Neural cell (in vitro differentiated cells): ENCODE results near the gene TTC23L. TPM values are rescaled to one million over a fixed set of nuclear protein-coding genes. Genes with fewer than 3 reads are reported as not detected.

Source experiments
- H2AFZ ChIP-seq: fragments of 200-600, 300-800 bp; sonication (generic), shearing (Covaris generic); 2 replicates; pipeline ENCODE4 v1.6.0; 2014; ENCODE audit warnings: low read depth, mild to moderate bottlenecking, antibody characterized with exemption, low read length, moderate library complexity
- H3F3A ChIP-seq: fragments of 200-600 bp; shearing (Covaris generic); 2 replicates; pipeline ENCODE4 v1.6.1; 2016; ENCODE audit warnings: mild to moderate bottlenecking, moderate library complexity, mixed read lengths, antibody characterized with exemption, low read length; ENCODE audit not compliant: insufficient read depth, poor library complexity, severe bottlenecking
- H3K27ac ChIP-seq: fragments of 200-600, 300-800 bp; sonication (generic), shearing (Covaris generic); 2 replicates; pipeline ENCODE4 v1.5.1; 2014; ENCODE audit warnings: mild to moderate bottlenecking, low read length, moderate library complexity
- H3K27me3 ChIP-seq: fragments of 300-800, 200-600 bp; sonication (generic), shearing (Covaris generic); 2 replicates; pipeline ENCODE4 v1.6.0; 2014; ENCODE audit warnings: mild to moderate bottlenecking, low read depth, low read length, moderate library complexity; ENCODE audit not compliant: insufficient read depth
- H3K36me3 ChIP-seq: fragments of 300-800, 200-600 bp; sonication (generic), shearing (Covaris generic); 2 replicates; pipeline ENCODE4 v1.5.1; 2014; ENCODE audit warnings: mild to moderate bottlenecking, antibody characterized with exemption, low read length, moderate library complexity; ENCODE audit not compliant: insufficient read depth
- H3K4me2 ChIP-seq: fragments of 300-800, 200-600 bp; sonication (generic), shearing (Covaris generic); 2 replicates; pipeline ENCODE4 v1.6.0; 2014; ENCODE audit warnings: mild to moderate bottlenecking, low read length
- H3K4me3 ChIP-seq: fragments of 300-800, 200-600 bp; sonication (generic), shearing (Covaris generic); 2 replicates; pipeline ENCODE4 v1.5.1; 2014; ENCODE audit warnings: mild to moderate bottlenecking, low read length, moderate library complexity
- H3K79me2 ChIP-seq: fragments of 200-600 bp; shearing (Covaris generic); replicated peaks from 2 replicates; pipeline ENCODE4 v1.6.0; 2014; ENCODE audit warnings: mild to moderate bottlenecking, low read length, moderate library complexity; ENCODE audit not compliant: insufficient read depth
- H3K9ac ChIP-seq: fragments of 300-800, 200-600 bp; sonication (generic), shearing (Covaris generic); 2 replicates; pipeline ENCODE4 v1.6.1; 2016; ENCODE audit warnings: mild to moderate bottlenecking, low read length, mixed read lengths
- H3K9me2 ChIP-seq: fragments of 200-600 bp; shearing (Covaris generic); 2 replicates; pipeline ENCODE4 v1.6.1; 2016; ENCODE audit warnings: mild to moderate bottlenecking, low read length, mixed read lengths; ENCODE audit not compliant: insufficient read depth
- H3K9me3 ChIP-seq: fragments of 200-600, 300-800 bp; sonication (generic), shearing (Covaris generic); 2 replicates; pipeline ENCODE4 v1.6.1; 2016; ENCODE audit warnings: mild to moderate bottlenecking, mixed run types, low read length, moderate library complexity, mixed read lengths
- H4K20me1 ChIP-seq: fragments of 200-600 bp; shearing (Covaris generic); 2 replicates; pipeline ENCODE4 v1.6.1; 2016; ENCODE audit warnings: mild to moderate bottlenecking, mixed run types; ENCODE audit not compliant: insufficient read depth
- EP300 ChIP-seq: fragments of 450-650 bp; conservative IDR thresholded peaks from 2 replicates; pipeline ENCODE4 v1.6.1; 2014; ENCODE audit warnings: antibody characterized with exemption, mild to moderate bottlenecking, moderate library complexity; ENCODE audit not compliant: poor library complexity, severe bottlenecking
- EZH2 ChIP-seq: fragments of 200-600, 300-800 bp; shearing (Covaris generic), sonication (generic); IDR thresholded peaks from 2 replicates; pipeline ENCODE4 v1.6.1; 2014; ENCODE audit warnings: antibody characterized with exemption, low read length, borderline replicate concordance, mild to moderate bottlenecking; ENCODE audit not compliant: insufficient read depth, poor library complexity, severe bottlenecking
- MXI1 ChIP-seq: fragments of 450-650 bp; conservative IDR thresholded peaks from 2 replicates; pipeline ENCODE4 v1.6.1; 2014; ENCODE audit warnings: antibody characterized with exemption, mild to moderate bottlenecking; ENCODE audit not compliant: poor library complexity, severe bottlenecking
- POLR2AphosphoS5 ChIP-seq: IDR thresholded peaks from 2 replicates; pipeline ENCODE4 v1.6.1; 2012
- RAD21 ChIP-seq: fragments of 450-650 bp; conservative IDR thresholded peaks from 2 replicates; pipeline ENCODE4 v1.6.1; 2014; ENCODE audit warnings: antibody characterized with exemption, mild to moderate bottlenecking, moderate library complexity
- SMC3 ChIP-seq: fragments of 450-650 bp; conservative IDR thresholded peaks from 2 replicates; pipeline ENCODE4 v1.6.1; 2014; ENCODE audit warnings: antibody characterized with exemption, mild to moderate bottlenecking, moderate library complexity; ENCODE audit not compliant: poor library complexity
- TAF1 ChIP-seq: IDR thresholded peaks from 2 replicates; pipeline ENCODE4 v1.6.1; 2012; ENCODE audit warnings: low read depth
- polyA plus RNA-seq: library from polyadenylated mRNA; depleted of rRNA; stranded (reverse); fragments of >200 nt; gene quantifications from 2 replicates; pipeline ENCODE4 v1.2.3, GENCODE V29; 2014
- TF ChIP-seq, protein P1 (sequence below): IDR thresholded peaks from 2 replicates; pipeline ENCODE4 v1.6.1; 2012; ENCODE audit warnings: borderline replicate concordance
- TF ChIP-seq, protein P2 (sequence below): fragments of 450-650 bp; IDR thresholded peaks from 2 replicates; pipeline ENCODE4 v1.5.1; 2014; ENCODE audit warnings: antibody characterized with exemption, mild to moderate bottlenecking, moderate library complexity; ENCODE audit not compliant: poor library complexity, severe bottlenecking

The TTC23L gene
- polyA plus RNA-seq, 1 donor from 2014 or later = 8.3 TPM

- Histone ChIP-seq H3K27ac (no peak overlapping the region), H3K9me3 (no peaks in the 10 kb centered on the region), H3F3A (no peaks in the 10 kb centered on the region), H3K9ac (no peak overlapping the region), H3K27me3 (no peaks in the 10 kb centered on the region), H3K9me2 (no peaks in the 10 kb centered on the region), H3K4me2 (no peak overlapping the region), H4K20me1 (no peaks in the 10 kb centered on the region), H2AFZ (no peak overlapping the region), H3K36me3 (peaks cover 6% of the 10 kb centered on the region), H3K79me2 (no peaks in the 10 kb centered on the region), H3K4me3 (no peak overlapping the region)
- TF ChIP-seq TAF1 = no peak
- no peak for TF ChIP-seq RAD21
- TF ChIP-seq MXI1 = no peak
- no peak for TF ChIP-seq EZH2
- no peak for TF ChIP-seq POLR2AphosphoS5
- TF ChIP-seq, protein P1, sequence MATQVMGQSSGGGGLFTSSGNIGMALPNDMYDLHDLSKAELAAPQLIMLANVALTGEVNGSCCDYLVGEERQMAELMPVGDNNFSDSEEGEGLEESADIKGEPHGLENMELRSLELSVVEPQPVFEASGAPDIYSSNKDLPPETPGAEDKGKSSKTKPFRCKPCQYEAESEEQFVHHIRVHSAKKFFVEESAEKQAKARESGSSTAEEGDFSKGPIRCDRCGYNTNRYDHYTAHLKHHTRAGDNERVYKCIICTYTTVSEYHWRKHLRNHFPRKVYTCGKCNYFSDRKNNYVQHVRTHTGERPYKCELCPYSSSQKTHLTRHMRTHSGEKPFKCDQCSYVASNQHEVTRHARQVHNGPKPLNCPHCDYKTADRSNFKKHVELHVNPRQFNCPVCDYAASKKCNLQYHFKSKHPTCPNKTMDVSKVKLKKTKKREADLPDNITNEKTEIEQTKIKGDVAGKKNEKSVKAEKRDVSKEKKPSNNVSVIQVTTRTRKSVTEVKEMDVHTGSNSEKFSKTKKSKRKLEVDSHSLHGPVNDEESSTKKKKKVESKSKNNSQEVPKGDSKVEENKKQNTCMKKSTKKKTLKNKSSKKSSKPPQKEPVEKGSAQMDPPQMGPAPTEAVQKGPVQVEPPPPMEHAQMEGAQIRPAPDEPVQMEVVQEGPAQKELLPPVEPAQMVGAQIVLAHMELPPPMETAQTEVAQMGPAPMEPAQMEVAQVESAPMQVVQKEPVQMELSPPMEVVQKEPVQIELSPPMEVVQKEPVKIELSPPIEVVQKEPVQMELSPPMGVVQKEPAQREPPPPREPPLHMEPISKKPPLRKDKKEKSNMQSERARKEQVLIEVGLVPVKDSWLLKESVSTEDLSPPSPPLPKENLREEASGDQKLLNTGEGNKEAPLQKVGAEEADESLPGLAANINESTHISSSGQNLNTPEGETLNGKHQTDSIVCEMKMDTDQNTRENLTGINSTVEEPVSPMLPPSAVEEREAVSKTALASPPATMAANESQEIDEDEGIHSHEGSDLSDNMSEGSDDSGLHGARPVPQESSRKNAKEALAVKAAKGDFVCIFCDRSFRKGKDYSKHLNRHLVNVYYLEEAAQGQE = no peak
- TF ChIP-seq EP300 = no peak
- TF ChIP-seq, protein P2, sequence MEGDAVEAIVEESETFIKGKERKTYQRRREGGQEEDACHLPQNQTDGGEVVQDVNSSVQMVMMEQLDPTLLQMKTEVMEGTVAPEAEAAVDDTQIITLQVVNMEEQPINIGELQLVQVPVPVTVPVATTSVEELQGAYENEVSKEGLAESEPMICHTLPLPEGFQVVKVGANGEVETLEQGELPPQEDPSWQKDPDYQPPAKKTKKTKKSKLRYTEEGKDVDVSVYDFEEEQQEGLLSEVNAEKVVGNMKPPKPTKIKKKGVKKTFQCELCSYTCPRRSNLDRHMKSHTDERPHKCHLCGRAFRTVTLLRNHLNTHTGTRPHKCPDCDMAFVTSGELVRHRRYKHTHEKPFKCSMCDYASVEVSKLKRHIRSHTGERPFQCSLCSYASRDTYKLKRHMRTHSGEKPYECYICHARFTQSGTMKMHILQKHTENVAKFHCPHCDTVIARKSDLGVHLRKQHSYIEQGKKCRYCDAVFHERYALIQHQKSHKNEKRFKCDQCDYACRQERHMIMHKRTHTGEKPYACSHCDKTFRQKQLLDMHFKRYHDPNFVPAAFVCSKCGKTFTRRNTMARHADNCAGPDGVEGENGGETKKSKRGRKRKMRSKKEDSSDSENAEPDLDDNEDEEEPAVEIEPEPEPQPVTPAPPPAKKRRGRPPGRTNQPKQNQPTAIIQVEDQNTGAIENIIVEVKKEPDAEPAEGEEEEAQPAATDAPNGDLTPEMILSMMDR = no peak
- TF ChIP-seq SMC3 = no peak
These were observed 3.6 kb downstream of the TTC23L start for GRCh38 chr5:34842554-34842953.

- H3K36me3 ChIP-seq = peaks cover 6% of the 10 kb centered on the region
- no peaks in the 10 kb centered on the region for H3K9me3 ChIP-seq
- no peaks in the 10 kb centered on the region for H3K27me3 ChIP-seq
- H3K4me2 ChIP-seq = no peak overlapping the region
- H4K20me1 ChIP-seq = no peaks in the 10 kb centered on the region
- no peak overlapping the region for H2AFZ ChIP-seq
- no peaks in the 10 kb centered on the region for H3K9me2 ChIP-seq
- H3F3A ChIP-seq = no peaks in the 10 kb centered on the region
- H3K4me3 ChIP-seq = no peak overlapping the region
- H3K9ac ChIP-seq = no peak overlapping the region
- H3K79me2 ChIP-seq = no peaks in the 10 kb centered on the region
- H3K27ac ChIP-seq = no peak overlapping the region
- TF ChIP-seq SMC3 = no peak
- TF ChIP-seq, protein P2 = no peak
- no peak for TF ChIP-seq EP300
- TF ChIP-seq POLR2AphosphoS5 = no peak
- TF ChIP-seq RAD21 = no peak
- no peak for TF ChIP-seq TAF1
- no peak for TF ChIP-seq MXI1
- TF ChIP-seq, protein P1 = no peak
These were observed 4.5 kb downstream of the TTC23L start for GRCh38 chr5:34843497-34843896.
